GM18498 (cell line): ENCODE measurements around the gene SERPINA1.

Source experiments
- ATAC-seq: cut with Tn5 transposase; IDR thresholded peaks from one replicate; pipeline ENCODE4 v1.9.1; 2021; ENCODE audit warnings: mild to moderate bottlenecking, moderate library complexity; ENCODE audit not compliant: unreplicated experiment

SERPINA1 gene

GRCh38 chr14:94349276-94349675, 39.1 kb downstream of the SERPINA1 start:
- no peak for ATAC-seq

GRCh38 chr14:94348836-94349235, 39.6 kb downstream of the SERPINA1 start:
- ATAC-seq = no peak

DNA sequence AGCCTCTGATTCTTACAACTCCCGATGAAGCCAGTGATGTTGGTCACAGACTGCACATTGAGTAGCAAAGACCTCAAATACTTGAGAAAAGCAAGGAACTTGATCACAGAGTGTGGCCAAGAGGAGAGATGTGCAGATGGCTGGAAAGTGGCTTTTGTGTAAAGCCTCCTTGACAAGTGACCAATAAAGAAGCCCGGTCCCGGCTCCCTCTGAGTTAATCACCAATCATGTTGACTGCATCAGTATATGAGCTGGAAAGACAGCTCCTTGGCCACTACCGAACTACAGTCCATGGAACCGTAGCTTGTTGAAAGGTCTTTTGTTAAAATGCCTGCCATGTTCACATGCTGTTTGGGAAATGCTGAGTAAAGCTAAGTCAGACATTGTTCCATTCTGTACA, 41.6 kb downstream of the SERPINA1 start:
- ATAC-seq = peak; percentile 13

DNA sequence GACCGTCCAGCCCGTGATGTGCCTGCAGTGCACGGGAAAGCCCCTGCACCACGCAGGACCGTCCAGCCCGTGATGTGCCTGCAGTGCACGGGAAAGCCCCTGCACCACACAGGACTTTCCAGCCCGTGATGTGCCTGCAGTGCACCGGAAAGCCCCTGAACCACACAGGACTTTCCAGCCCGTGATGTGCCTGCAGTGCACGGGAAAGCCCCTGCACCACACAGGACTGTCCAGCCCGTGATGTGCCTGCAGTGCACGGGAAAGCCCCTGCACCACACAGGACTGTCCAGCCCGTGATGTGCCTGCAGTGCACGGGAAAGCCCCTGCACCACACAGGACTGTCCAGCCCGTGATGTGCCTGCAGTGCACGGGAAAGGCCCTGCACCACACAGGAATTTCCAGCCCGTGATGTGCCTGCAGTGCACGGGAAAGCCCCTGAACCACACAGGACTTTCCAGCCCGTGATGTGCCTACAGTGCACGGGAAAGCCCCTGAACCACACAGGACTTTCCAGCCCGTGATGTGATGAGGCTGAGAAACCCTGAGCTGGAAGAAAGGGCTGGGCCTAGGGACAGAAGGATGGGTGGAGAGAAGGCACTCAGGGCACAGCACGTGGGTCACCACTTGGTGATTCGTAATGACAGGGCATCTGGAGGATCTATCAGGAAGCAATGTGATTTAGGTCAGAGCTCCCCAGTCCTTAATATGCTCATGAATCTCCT, 42.2 kb downstream of the SERPINA1 start:
- ATAC-seq = peak; percentile 67

GRCh38 chr14:94345344-94346064, 42.9 kb downstream of the SERPINA1 start:
- no peak for ATAC-seq

- no peak for ATAC-seq
Observed at GRCh38 chr14:94344389-94344788, 44.0 kb downstream of the SERPINA1 start.

GRCh38 chr14:94343238-94344005, 45.0 kb downstream of the SERPINA1 start:
- no peak for ATAC-seq

- no peak for ATAC-seq
Observed at GRCh38 chr14:94342334-94342934, 46.0 kb downstream of the SERPINA1 start.

DNA sequence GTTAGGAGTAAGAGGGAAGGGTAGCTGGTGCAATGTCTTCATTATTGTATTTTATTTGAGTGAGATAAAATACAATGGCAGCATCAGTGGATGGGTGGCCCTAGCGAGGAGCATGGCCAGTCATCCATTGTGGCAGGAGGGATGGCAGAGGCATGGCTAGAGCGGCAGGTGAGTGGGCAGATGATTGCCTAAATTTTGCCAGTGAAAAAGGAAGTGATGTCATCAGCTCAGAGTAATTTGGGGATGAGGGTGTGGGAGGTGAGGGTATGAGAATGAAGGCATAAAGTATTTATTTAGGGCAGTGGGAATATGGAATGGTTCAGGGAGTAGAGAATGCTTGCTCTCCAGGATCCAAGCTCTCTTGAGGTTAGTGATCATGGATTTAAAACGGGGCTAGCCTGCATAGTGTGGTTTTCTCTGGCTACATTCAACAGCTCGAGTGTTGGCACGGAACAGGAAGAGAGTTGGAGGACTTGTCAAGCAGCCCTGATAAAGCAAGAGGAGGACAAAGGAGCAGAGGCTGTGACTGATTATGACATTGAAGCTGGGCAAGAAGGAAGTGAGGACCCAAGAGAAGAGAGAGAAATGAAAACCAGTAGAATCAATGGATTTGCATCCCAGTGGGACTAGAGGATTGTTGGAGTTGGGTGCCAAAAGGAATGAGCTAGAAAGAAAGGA, 46.6 kb downstream of the SERPINA1 start:
- no peak for ATAC-seq

- no peak for ATAC-seq
Observed at GRCh38 chr14:94340533-94340932, 47.9 kb downstream of the SERPINA1 start.

- no peak for ATAC-seq
Observed at GRCh38 chr14:94338023-94338422, 50.4 kb downstream of the SERPINA1 start.

DNA sequence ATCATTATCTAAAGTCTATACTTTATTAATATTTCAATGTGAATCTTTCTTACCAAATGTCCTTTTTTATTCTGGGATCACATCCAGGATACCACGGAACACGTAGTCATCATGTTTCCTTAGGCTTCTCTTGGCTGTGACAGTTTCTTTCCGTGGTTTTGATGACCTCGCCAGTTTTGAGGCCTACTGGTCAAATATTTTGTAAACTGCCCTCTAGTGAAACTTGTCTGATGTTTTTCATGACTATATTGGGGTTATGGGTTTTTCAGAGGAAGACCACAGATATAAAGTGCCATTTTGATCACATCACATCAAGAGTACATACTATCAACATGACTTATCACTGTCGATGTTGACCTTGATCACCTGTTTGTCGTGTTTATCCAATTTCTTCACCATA, 51.1 kb downstream of the SERPINA1 start:
- no peak for ATAC-seq

DNA sequence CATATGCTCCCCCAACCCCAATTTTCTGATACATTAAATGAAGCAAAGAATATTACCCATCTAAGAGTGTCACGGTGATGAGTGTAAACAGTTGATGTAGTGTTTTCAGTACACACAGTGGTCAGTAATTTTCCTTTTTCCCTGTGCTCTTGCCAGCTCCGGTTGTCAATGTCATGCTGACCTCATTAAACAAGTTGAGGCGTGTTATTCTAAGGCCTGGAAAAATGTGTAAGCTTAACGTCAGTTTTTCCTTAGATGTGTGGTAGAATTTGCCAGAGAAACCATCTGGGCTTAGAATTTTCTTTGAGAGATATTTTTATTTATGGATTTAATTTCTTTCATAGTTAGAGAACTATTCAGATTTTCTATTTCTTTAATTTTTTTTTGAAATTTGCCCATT, 53.5 kb downstream of the SERPINA1 start:
- ATAC-seq = no peak

- no peak for ATAC-seq
Observed at GRCh38 chr14:94332587-94332986, 55.8 kb downstream of the SERPINA1 start.

GRCh38 chr14:94332063-94332583, 56.3 kb downstream of the SERPINA1 start:
- no peak for ATAC-seq

DNA sequence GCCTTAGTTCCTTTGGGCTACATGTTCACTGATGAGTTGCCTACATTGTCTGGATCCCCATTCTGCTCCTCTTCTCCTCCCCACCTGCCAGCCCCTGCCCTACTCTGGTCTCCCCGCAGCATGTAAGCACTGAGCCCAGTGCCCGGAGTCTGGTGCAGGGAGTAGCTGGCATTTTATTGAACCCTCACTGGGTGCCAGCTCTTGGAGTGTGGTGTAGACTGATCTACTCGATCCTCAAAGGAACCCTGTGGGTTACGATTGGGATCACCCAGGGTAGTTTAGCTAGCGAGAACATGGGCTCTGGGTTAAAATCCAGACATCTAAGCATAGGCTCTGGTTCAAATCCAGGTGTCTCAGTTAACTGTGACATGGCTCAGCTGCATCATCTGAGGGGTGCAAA, 56.9 kb downstream of the SERPINA1 start:
- ATAC-seq = no peak

DNA sequence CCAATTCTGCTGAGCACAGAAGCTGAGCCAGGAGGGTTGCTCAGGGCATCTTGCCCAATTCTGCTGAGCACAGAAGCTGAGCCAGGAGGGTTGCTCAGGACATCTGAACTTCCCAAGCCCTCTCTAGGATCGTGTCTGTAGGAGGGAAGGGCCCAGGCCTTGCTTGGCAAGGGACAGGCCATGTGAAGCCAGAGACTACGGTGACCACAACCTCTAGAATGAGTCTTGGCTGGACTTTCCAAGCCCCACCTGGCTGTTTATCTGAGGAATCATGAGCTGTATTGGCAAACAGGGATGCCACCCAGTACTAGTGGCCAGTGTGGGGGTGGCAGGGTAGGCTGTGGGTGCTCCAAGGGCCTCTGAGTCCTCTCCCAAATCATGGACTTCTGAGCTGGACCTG, 57.5 kb downstream of the SERPINA1 start:
- no peak for ATAC-seq

DNA sequence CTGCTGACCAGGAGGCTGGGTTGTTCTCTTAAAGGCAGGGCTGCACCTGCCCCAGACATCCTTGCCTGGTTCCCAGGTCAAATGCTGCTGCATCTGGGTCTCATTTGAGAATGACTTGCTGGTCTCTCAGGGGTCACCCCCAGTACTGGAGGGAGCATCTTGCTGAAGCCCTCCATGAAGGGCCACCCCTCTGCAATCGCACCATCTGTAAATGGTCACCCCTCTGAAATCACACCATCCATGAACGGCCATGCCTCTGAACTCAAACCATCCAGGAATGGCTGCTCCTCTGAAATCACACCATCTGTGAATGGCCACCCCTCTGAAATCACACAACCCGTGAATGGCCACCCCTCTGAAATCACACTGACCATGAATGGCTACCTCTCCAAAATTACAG, 58.0 kb downstream of the SERPINA1 start:
- no peak for ATAC-seq

- ATAC-seq = no peak
Observed at GRCh38 chr14:94329857-94330256, 58.5 kb downstream of the SERPINA1 start.

DNA sequence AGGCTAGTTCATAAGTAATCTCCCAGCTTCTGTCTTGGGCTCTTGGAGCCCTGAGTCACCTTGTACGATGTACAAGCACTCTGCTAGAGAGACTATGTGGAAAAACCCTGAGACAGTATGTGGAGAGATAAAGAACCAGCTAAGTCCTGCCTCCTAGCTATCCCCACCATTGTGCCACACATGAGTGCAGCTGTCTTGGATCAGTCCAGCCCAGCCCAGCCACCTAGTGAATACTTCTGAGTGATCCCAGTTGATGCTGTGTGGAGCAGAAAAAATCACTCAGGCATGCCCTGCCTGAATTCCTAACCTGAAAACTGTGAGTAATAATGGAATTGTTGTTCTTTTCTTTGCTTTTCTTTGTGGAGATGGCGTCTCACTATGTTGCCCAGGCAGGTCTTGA, 60.2 kb downstream of the SERPINA1 start:
- ATAC-seq = no peak
